ENCODE results near the gene BECN2.

Gene BECN2

GRCh38 chr1:241992734-241993133, 35.2 kb downstream of the BECN2 start:
- peak; percentile 42 for DNase-seq (ENCODE audit: extremely low read depth, low read depth)
- no peak for TF ChIP-seq CTCF (IDR thresholded peaks at IDR 0.05; ENCODE audit: low read depth, low read length, missing control alignments)
- H3K4me3 ChIP-seq (replicated peaks; ENCODE audit: low read depth, low read length): no peak overlapping the region

GRCh38 chr1:241994171-241994570, 36.6 kb downstream of the BECN2 start:
- no peak for TF ChIP-seq CTCF (IDR thresholded peaks at IDR 0.05; ENCODE audit: low read depth, low read length, missing control alignments)
- no peak for DNase-seq (ENCODE audit: extremely low read depth, low read depth)
- H3K4me3 ChIP-seq (replicated peaks; ENCODE audit: low read depth, low read length): no peak overlapping the region

DNA sequence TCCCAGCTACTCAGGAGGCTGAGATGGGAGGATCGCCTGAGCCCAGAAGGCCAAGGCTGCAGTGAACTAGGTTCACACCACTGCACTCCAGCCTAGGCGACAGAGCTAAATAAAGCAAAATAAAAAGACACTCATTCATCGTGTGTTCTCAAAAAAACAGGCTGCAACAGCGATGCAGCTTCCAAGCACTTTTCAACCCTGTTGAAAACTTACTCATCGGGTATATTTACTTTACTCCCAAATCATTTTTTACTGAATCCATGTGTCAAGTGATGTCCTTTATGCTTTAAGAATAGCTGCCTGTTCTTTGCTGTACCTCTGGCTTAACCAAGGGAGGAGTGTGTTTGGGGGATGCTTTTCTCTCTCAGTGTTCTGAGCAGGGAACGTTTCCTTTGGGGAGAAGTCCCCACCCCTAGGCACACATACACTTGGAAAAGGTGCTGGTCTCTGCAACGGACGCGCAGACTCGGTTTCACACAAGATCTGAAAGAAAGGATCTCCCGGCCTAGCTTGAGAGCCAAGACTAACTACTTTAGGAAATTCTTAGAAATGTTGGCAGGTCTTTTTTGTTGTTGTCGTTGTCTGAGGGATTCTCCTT, 39.9 kb downstream of the BECN2 start:
- DNase-seq (ENCODE audit: extremely low read depth, low read depth): no peak
- H3K4me3 ChIP-seq (replicated peaks; ENCODE audit: low read depth, low read length): no peak overlapping the region
- TF ChIP-seq CTCF (IDR thresholded peaks at IDR 0.05; ENCODE audit: low read depth, low read length, missing control alignments): no peak

- no peak for DNase-seq (ENCODE audit: extremely low read depth, low read depth)
- H3K4me3 ChIP-seq (replicated peaks; ENCODE audit: low read depth, low read length): peak overlapping the region; percentile 8; the same call in 1 of the 2 replicates
- TF ChIP-seq CTCF (IDR thresholded peaks at IDR 0.05; ENCODE audit: low read depth, low read length, missing control alignments): peak; percentile 92
Measured at GRCh38 chr1:241998412-241998921, 40.9 kb downstream of the BECN2 start.

- no peak for DNase-seq (ENCODE audit: extremely low read depth, low read depth)
- TF ChIP-seq CTCF (IDR thresholded peaks at IDR 0.05; ENCODE audit: low read depth, low read length, missing control alignments): no peak
- H3K4me3 ChIP-seq (replicated peaks; ENCODE audit: low read depth, low read length): peak within 1 kb of the TSS; percentile 8; the same call in 1 of the 2 replicates
Measured at GRCh38 chr1:241999026-241999425, 41.5 kb downstream of the BECN2 start, which contains the start of gene MAP1LC3C. Gene MAP1LC3C (minus strand): TSS chr1:241999098. CDS start chr1:241999008, 90 bp downstream.

DNA sequence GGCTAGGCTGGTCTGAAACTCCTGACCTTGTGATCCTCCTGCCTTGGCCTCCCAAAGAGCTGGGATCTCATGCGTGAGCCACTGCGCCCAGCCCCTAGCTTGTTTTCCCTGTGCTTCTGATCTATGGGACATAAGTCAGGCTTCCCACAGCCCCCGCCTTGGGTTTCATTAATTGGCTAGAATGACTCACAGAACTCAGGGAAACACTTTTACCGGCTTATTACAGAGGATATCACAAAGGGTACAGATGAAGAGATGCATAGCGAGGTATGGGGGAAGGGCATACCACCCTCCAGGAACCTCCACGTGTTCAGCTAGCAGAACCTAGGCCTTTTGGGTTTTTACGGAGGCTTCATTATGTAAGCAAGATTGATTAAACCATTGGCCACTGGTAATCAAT, 42.9 kb downstream of the BECN2 start:
- DNase-seq (ENCODE audit: extremely low read depth, low read depth): no peak
- no peak overlapping the region for H3K4me3 ChIP-seq (replicated peaks; ENCODE audit: low read depth, low read length)
- no peak for TF ChIP-seq CTCF (IDR thresholded peaks at IDR 0.05; ENCODE audit: low read depth, low read length, missing control alignments)

GRCh38 chr1:242002072-242002471, 44.5 kb downstream of the BECN2 start:
- no peak for DNase-seq (ENCODE audit: extremely low read depth, low read depth)
- H3K4me3 ChIP-seq (replicated peaks; ENCODE audit: low read depth, low read length): no peak overlapping the region
- no peak for TF ChIP-seq CTCF (IDR thresholded peaks at IDR 0.05; ENCODE audit: low read depth, low read length, missing control alignments)

Measured in HFF-Myc (cell line).